HG03342 (cell line): Measurements from ENCODE around the gene ABI1.

ENCODE experiments used
- ATAC-seq: cut with Tn5 transposase; IDR thresholded peaks from one replicate; pipeline ENCODE4 v1.9.1; 2021; ENCODE audit warnings: mild to moderate bottlenecking, moderate library complexity; ENCODE audit not compliant: unreplicated experiment

Gene ABI1

GRCh38 chr10:26721561-26721960, 139.2 kb downstream of the ABI1 start:
- ATAC-seq = no peak

GRCh38 chr10:26717476-26717875, 143.3 kb downstream of the ABI1 start:
- no peak for ATAC-seq

DNA sequence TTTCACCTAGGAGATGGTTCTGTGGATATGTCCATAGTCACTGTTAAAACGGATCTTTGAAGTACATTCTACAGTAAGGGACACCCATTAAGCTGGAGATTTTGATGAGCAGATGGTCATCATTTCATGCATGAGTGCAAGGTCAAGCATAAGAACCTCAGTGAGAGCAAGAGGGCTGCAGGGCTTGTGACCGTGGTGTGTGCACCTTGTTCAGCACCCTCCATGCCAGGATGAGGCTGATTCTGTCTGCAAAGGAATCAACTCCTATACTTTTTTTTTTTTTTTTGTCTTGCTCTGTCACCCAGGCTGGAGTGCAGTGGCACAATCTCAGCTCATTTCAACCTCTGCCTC, 145.6 kb downstream of the ABI1 start:
- no peak for ATAC-seq

DNA sequence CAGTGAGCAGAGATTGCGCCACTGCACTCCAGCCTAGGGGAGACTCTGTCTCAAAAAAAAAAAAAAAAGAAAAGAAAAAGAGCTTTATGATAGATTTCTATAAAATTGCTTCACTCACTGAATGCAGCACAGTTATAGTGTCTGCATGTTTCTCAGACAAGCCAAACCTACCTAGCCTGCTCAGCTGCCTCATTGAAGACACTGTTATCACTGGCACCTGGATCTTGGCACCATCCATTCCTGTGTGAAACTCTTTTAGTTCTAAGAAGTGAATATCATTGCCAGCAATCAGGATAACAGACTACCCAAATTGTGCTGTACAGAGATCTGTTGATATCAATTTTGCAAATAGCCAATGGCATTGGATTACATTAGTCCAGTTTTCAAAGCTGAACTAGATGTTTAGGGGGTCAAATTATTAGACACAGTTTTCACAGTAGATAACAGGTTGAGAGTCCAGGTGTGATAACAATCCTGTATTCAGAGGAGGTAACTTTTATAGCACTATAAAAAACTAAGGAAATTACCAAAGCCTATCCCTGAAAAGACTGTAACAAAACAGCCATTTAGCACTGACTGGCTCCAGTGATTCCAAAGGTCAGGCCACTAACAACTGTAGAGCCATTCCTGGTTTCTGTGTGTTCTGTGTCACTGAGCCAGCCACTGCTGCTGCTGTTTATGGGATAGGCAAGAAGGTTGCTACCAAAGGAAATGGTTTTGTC, 146.2 kb downstream of the ABI1 start:
- ATAC-seq = no peak

DNA sequence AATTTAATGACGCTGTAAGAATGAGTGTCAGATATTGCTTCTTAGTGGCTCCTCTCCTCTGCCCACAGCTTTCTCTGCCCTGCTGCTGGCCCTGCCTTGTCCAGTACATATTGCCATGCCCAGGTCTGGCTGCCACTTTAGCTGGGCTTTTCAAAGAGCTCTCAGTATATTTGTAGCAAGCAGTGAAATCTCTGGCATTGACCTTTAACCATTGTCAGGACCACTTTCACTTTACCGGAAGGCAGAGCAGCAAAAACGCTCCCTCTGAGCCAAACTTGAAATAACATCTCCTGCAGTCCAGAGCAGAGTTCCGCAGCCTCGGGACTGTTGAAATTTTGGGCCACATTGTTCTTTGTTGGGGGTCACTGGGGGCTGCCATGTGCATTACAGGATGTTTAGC, 149.4 kb downstream of the ABI1 start:
- no peak for ATAC-seq

GRCh38 chr10:26706936-26707335, 153.8 kb downstream of the ABI1 start:
- ATAC-seq = no peak

DNA sequence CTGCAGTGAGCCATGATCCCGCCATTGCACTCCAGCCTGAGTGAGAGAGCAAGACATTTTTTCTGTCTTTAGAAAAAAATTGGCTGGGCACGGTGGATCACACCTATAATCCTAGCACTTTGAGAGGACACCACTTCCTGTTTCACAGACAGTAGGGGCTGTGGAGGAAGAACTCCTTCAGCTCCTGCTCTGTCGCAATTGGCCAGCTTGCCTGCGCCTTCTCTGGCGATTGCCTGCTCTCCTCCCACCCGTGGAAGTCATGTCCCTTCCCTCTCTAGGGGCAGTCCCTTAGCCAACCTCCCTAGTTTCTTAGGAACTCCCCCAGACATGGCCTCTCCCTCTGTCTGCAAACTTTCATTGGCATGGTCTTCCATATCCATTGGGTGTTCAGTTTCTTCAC, 154.6 kb downstream of the ABI1 start:
- no peak for ATAC-seq

GRCh38 chr10:26703974-26704373, 156.8 kb downstream of the ABI1 start:
- ATAC-seq = no peak

- no peak for ATAC-seq
These were observed 157.7 kb downstream of the ABI1 start for GRCh38 chr10:26703096-26703495.

- no peak for ATAC-seq
These were observed 159.7 kb downstream of the ABI1 start for GRCh38 chr10:26700884-26701630.

DNA sequence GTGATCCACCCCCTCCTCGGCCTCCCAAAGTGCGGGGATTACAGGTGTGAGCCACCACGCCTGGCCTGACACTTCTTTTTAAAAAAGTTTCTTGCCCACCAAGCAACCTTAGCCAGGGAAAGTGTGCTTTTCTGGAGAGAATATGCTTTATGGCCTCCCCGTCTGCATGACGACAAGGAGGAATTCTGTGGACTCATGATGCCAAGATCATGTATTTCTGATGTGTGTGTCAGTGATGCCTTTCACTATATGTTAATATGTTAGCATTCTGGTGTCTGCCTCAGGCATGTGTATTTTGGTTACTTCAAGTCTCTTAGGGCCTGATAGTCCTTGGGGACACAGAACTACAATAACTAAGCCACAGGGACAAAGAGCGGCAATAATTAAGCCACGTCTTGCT, 161.1 kb downstream of the ABI1 start:
- no peak for ATAC-seq

DNA sequence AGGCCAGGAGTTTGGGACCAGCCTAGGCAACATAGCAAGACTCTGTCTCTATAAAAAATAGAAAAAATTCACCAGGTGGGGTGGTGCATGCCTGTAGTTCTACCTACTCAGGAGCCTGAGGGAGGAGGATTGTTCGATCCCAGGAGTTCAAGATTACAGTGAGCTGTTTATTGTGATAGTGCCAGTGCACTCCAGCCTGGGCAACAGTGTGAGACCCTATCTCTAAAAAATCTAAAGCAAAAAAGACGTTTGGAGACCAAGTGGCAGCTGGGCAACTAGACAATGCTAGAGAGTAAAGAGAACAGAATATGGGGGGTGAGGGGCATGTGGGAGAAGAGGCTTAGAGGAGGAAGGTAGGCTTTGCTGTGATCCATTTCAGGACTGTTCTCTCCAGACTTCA, 161.8 kb downstream of the ABI1 start:
- ATAC-seq = no peak

DNA sequence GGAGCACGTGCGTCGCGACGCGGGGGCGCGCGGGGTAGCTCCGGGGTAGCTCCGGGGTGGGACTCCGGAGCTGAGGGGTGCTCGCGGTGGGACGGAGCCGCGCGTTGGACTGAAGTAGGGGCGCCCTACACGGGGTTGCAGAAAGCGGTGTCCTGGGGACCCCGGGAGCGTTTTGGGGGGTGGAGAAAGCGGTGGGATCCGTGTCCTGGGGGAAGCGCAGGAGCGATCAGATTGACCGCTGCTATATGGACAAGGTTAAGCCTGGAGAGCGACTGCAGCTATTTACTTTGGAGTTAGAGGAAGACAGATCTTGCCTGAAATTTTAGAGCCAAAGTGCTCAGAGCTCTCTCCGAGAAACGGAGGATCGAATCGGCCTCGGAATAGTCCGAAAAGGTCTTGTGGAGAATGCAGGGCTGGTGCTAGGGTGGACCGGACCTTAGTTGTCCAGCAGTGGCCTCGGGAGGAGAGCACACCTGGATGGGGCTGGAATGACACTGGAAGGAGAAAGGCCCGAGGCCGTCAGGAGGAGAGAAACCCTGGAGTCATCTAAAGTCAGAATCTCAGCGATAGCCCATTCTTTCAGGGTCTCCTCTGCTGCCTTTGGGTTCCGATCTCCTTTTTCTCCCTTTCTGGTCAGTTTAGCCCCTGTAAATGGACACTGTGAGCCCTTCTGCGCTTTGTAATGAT, 162.7 kb downstream of the ABI1 start:
- ATAC-seq = no peak

DNA sequence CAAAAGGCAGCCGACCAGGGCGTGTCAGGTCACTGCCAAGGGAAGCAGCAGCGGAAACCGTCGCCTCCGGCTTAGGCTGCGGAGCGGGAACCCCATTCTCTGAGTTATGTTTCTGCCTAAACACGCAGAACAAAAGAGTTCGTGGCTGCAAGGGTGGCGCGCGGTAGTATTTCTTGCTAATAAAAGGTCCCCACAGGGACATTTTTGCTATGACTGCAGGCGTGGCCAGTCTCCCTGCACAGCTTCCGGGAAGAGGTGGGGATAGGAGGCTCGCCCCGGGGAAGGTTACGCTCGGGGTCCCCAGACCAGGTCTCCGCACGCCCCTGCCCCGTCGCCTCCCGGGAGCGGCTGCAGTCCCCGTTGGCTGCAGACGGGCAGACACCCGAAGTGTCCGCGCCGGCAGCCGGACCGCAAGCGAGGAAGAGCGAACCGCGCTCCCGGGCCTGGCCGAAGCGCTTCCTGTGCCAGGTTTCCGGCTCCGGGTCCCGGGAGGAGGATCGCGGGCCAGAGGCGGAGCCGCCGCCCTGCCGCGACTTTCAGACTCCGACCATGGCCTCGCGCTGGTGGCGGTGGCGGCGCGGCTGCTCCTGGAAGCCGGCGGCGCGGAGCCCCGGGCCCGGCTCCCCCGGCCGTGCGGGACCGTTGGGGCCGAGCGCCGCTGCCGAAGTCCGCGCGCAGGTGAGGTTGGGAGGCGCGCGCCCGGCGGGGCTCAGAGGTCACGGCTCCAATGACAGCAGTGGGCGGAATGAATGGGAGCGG, 163.4 kb downstream of the ABI1 start, which contains the start of gene PDSS1:
PDSS1 (plus strand) TSS at position 539 of the 759 bp plus-strand sequence; CDS start at position 550, 11 bp downstream.
- peak; percentile 78 for ATAC-seq

DNA sequence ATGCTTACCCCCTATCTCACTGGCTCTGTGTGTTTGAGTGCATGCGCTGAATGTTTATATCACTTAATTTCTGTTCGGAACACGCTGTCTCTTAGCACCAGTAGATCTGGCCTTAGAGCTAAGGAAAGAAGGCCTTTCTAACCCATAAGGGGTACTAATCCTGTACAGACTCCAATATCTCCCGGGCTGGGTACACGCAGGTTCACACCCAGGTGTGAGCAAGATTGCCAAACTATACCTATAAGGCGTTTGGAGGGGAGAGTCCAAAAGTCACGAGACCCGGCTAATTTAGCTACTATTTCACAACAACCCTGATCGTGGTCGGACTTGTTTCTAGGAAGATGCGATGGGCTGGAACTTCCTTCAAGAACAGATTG, 164.0 kb downstream of the ABI1 start:
- ATAC-seq = no peak
